Caco-2 (cell line): ENCODE results near the gene HAUS5. TPM values are rescaled to one million over a fixed set of nuclear protein-coding genes. Genes with fewer than 3 reads are reported as not detected.

ENCODE experiments used
- BruUV-seq: library from RNA; stranded (reverse); fragments of 400-500 nt; replicated peaks from 2 replicates; lab custom pipeline; 2021; lab: Mats Ljungman, UMichigan
- CTCF ChIA-PET: fragments of 300-600 bp; sonication (Branson Sonifier 250); formaldehyde crosslinking; loops from one replicate; lab custom pipeline; 2022; ENCODE audit warnings: antibody characterized with exemption; lab: Charles Lee
- POLR2A ChIA-PET: fragments of 300-600 bp; sonication (Branson Sonifier 250); formaldehyde crosslinking; loops from one replicate; lab custom pipeline; 2022; ENCODE audit warnings: antibody characterized with exemption; lab: Charles Lee
- DNase-seq, 2 experiments: peaks; one replicate each; pipeline versions ENCODE4 v3.0.0 to v3.0.0-alpha.2; 2020 to 2022
- H3K27me3 ChIP-seq: replicated peaks from 2 replicates; pipeline ENCODE4 v1.6.0; 2011; ENCODE audit warnings: low read length; ENCODE audit not compliant: control insufficient read depth, insufficient read depth
- H3K36me3 ChIP-seq: 2 replicates; pipeline ENCODE4 v1.5.1; 2011; ENCODE audit warnings: low read length; ENCODE audit not compliant: control insufficient read depth, insufficient read depth
- H3K4me1 ChIP-seq: fragments of 250-450 bp; sonication (Bioruptor Pico); 2 replicates; pipeline ENCODE4 v1.5.1; 2020; ENCODE audit warnings: mild to moderate bottlenecking
- H3K4me3 ChIP-seq: 2 replicates; pipeline ENCODE4 v1.5.1; 2011; ENCODE audit warnings: low read depth, mild to moderate bottlenecking, control low read depth, low read length
- H3K9me3 ChIP-seq: fragments of 250-450 bp; sonication (Bioruptor Pico); 2 replicates; pipeline ENCODE4 v1.5.1; 2020; ENCODE audit warnings: mild to moderate bottlenecking, moderate library complexity
- H3K27ac Mint-ChIP-seq: one replicate; pipeline ENCODE4 v1.8.0; 2022; ENCODE audit warnings: mixed read lengths; ENCODE audit not compliant: unreplicated experiment
- H3K27me3 Mint-ChIP-seq: one replicate; pipeline ENCODE4 v1.8.0; 2022; ENCODE audit warnings: mixed read lengths; ENCODE audit not compliant: insufficient read depth, unreplicated experiment
- H3K36me3 Mint-ChIP-seq: one replicate; pipeline ENCODE4 v1.8.0; 2022; ENCODE audit warnings: mild to moderate bottlenecking, mixed read lengths; ENCODE audit not compliant: insufficient read depth, unreplicated experiment
- H3K4me1 Mint-ChIP-seq: one replicate; pipeline ENCODE4 v1.8.0; 2022; ENCODE audit warnings: low read depth, mixed read lengths; ENCODE audit not compliant: unreplicated experiment
- H3K4me3 Mint-ChIP-seq: one replicate; pipeline ENCODE4 v1.8.0; 2022; ENCODE audit warnings: mild to moderate bottlenecking, moderate library complexity, mixed read lengths; ENCODE audit not compliant: unreplicated experiment
- H3K9me3 Mint-ChIP-seq: one replicate; pipeline ENCODE4 v1.8.0; 2022; ENCODE audit warnings: mixed read lengths; ENCODE audit not compliant: unreplicated experiment
- CTCF ChIP-seq, 2 experiments: fragments of 200-600 bp in 1 of 2; IDR thresholded peaks; 1 replicate in 1 of 2; 2 replicates in 1 of 2; pipeline versions ENCODE4 v1.5.1 to v1.8.0; 2011 to 2022; ENCODE audit warnings: antibody characterized with exemption in 1 of 2, control low read depth in 1 of 2, inconsistent platforms in 1 of 2, low read depth in 1 of 2, low read length in 1 of 2, mild to moderate bottlenecking in 1 of 2, moderate library complexity in 1 of 2; ENCODE audit not compliant: insufficient read depth in 1 of 2, severe bottlenecking in 1 of 2, unreplicated experiment in 1 of 2
- intact Hi-C: fragments of 100-400 bp; cut with micrococcal nuclease; formaldehyde crosslinking; loops from one replicate; pipeline ENCODE4 v1.10.0; 2022; ENCODE audit not compliant: unreplicated experiment
- total RNA-seq: library from RNA; stranded (reverse); gene quantifications from 2 replicates; pipeline ENCODE4 v1.2.3, GENCODE V29; 2022

HAUS5 gene
- total RNA-seq, 1 experiment from 2014 or later, result 27.9 TPM

- H3K27ac Mint-ChIP-seq, result no peak overlapping the region
- Histone ChIP-seq H3K4me3 (no peak overlapping the region), H3K9me3 (no peaks in the 10 kb centered on the region), H3K27me3 (no peaks in the 10 kb centered on the region), H3K4me1 (no peaks in the 10 kb centered on the region), H3K36me3 (no peaks in the 10 kb centered on the region)
- no peak overlapping the region for H3K4me3 Mint-ChIP-seq
- TF ChIP-seq CTCF (IDR thresholded peaks at IDR 0.05; ENCODE audit: insufficient read depth in 1 of 2, low read depth in 1 of 2, low read length in 1 of 2, severe bottlenecking in 1 of 2, unreplicated experiment in 1 of 2), result no peak
- BruUV-seq, result no TSS peak
- H3K4me1 Mint-ChIP-seq, result no peaks in the 10 kb centered on the region
- CTCF ChIA-PET, result no interaction called here
- no peaks in the 10 kb centered on the region for H3K27me3 Mint-ChIP-seq
- intact Hi-C loops, result no loop called here
- H3K9me3 Mint-ChIP-seq, result no peaks in the 10 kb centered on the region
- POLR2A ChIA-PET, result no interaction called here
- DNase-seq, result no peak
- peaks cover 25% of the 10 kb centered on the region for H3K36me3 Mint-ChIP-seq
These were observed 9.2 kb downstream of the HAUS5 start for GRCh38 chr19:35621708-35622107.

GRCh38 chr19:35622750-35623149 lies 10.2 kb downstream of the HAUS5 start:
- no peak for TF ChIP-seq CTCF (IDR thresholded peaks at IDR 0.05; ENCODE audit: insufficient read depth in 1 of 2, low read depth in 1 of 2, low read length in 1 of 2, severe bottlenecking in 1 of 2, unreplicated experiment in 1 of 2)
- Histone ChIP-seq H3K36me3 (no peaks in the 10 kb centered on the region), H3K4me1 (no peaks in the 10 kb centered on the region), H3K27me3 (no peaks in the 10 kb centered on the region), H3K9me3 (no peaks in the 10 kb centered on the region), H3K4me3 (no peak overlapping the region)
- H3K27me3 Mint-ChIP-seq, result no peaks in the 10 kb centered on the region
- no TSS peak for BruUV-seq
- no peak overlapping the region for H3K27ac Mint-ChIP-seq
- no peak overlapping the region for H3K4me3 Mint-ChIP-seq
- DNase-seq, result no peak
- ChIA-PET POLR2A (no interaction called here), CTCF (no interaction called here)
- H3K36me3 Mint-ChIP-seq, result peaks cover 25% of the 10 kb centered on the region
- H3K9me3 Mint-ChIP-seq, result no peaks in the 10 kb centered on the region
- no peaks in the 10 kb centered on the region for H3K4me1 Mint-ChIP-seq
- intact Hi-C loops, result no loop called here

GRCh38 chr19:35623327-35624010 lies 10.9 kb downstream of the HAUS5 start:
- DNase-seq, result no peak
- H3K27me3 ChIP-seq, result no peaks in the 10 kb centered on the region
- H3K9me3 Mint-ChIP-seq, result no peaks in the 10 kb centered on the region
- no peak for TF ChIP-seq CTCF (IDR thresholded peaks at IDR 0.05; ENCODE audit: insufficient read depth in 1 of 2, low read depth in 1 of 2, low read length in 1 of 2, severe bottlenecking in 1 of 2, unreplicated experiment in 1 of 2)
- no peaks in the 10 kb centered on the region for H3K4me1 ChIP-seq
- intact Hi-C loops, result no loop called here
- POLR2A ChIA-PET, result interaction anchor here (0.8 to 1.7 kb wide), 2 partner anchors 16 to 20 kb away, joined by 3 to 12 read pairs; no protein-coding TSS in a partner anchor
- BruUV-seq, result TSS peak; percentile 19
- peak overlapping the region; percentile 40 for H3K27ac Mint-ChIP-seq
- H3K4me3 ChIP-seq, result no peak overlapping the region
- CTCF ChIA-PET, result interaction anchor here (0.7 kb wide), 1 partner anchor 13 kb away, joined by 5 read pairs; no protein-coding TSS in a partner anchor
- H3K27me3 Mint-ChIP-seq, result no peaks in the 10 kb centered on the region
- no peaks in the 10 kb centered on the region for H3K4me1 Mint-ChIP-seq
- H3K4me3 Mint-ChIP-seq, result no peak overlapping the region
- H3K36me3 ChIP-seq, result no peaks in the 10 kb centered on the region
- peaks cover 30% of the 10 kb centered on the region for H3K36me3 Mint-ChIP-seq
- no peaks in the 10 kb centered on the region for H3K9me3 ChIP-seq
